Measurements from ENCODE around the gene CTU1.

CTU1 gene

DNA sequence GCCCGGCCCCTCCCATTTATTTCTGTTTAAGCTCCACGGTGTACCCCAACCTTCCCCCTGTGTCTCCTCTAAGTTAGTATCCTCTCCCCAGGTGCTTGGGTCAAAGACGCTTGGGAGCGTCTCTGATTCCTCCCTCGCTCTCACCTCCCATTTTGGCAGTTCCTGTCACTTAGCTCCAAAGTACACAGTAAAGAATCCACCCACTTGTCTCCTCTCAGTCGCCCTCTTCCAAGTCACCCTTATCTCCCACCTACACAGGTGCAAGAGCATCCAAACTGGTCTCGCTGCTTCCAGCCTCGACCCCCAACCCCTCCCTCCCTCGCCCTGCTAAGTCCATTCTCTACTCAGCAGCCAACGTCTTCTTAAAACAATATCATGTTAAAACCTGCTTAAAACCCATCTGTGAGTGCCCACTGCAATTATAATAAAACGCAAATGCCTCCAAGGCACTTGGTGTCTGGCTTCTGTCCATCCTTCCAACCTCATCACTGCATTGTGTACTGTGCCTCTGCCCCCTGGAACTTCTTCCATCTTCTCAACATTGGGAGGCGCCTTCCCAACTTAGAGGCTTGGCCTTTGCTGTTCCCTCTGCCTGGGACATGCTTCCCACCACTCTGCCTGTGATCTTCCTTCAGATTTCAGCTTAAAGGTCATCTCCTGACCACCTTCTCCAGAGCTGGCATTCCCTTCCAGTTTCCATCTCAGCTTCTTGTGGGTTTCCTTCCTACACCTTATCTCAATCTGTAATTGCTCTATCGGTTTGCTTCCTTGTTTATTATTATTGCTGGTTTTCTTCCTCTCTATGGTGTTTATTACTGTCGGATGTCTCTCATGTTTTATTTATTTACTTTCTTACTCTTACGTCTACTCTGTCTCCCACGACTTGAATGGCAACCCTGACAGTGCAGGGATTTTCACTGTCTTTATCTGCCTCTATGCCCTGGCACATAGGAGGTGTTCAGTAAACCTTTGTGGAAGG, 16.0 kb downstream of the CTU1 start (continued):
- TF ChIP-seq EGR2 (tag by site-specific recombination; IDR thresholded peaks at IDR 0.05; ENCODE audit: low read depth) (peak; percentile 90), ZNF48 (tag by site-specific recombination; IDR thresholded peaks at IDR 0.05) (no peak), ZBTB7A (tag by site-specific recombination; IDR thresholded peaks at IDR 0.05; ENCODE audit: low read depth) (no peak), ZNF785 (tag by site-specific recombination; IDR thresholded peaks at IDR 0.05) (no peak), OVOL3 (tag by site-specific recombination; IDR thresholded peaks at IDR 0.05) (0 out of 2 replicates have a peak, but pooled peaks have one; percentile 28), GLIS1 (tag by site-specific recombination; IDR thresholded peaks at IDR 0.05) (peak; percentile 60), SP7 (tag by site-specific recombination; IDR thresholded peaks at IDR 0.05) (peak; percentile 42; the same call in 1 of the 2 replicates), ZNF664 (tag by site-specific recombination; IDR thresholded peaks at IDR 0.05) (peak; percentile 28; the same call in 1 of the 2 replicates), ZFP41 (tag by site-specific recombination; IDR thresholded peaks at IDR 0.05; ENCODE audit: borderline replicate concordance) (no peak), ZBTB17 (tag by site-specific recombination; IDR thresholded peaks at IDR 0.05) (peak; percentile 35; the same call in 1 of the 2 replicates), ZSCAN16 (tag by site-specific recombination; IDR thresholded peaks at IDR 0.05) (peak; percentile 81), ZNF843 (tag by site-specific recombination; IDR thresholded peaks at IDR 0.05) (peak; percentile 72; the same call in 1 of the 2 replicates), IKZF3 (tag by site-specific recombination; IDR thresholded peaks at IDR 0.05) (peak; percentile 27; the same call in 1 of the 2 replicates), ZFHX2 (tag by site-specific recombination; conservative IDR thresholded peaks at IDR 0.05) (peak; percentile 86), ZXDB (tag by site-specific recombination; IDR thresholded peaks at IDR 0.05) (0 out of 2 replicates have a peak, but pooled peaks have one; percentile 36)
- TF ChIP-seq, protein P1, sequence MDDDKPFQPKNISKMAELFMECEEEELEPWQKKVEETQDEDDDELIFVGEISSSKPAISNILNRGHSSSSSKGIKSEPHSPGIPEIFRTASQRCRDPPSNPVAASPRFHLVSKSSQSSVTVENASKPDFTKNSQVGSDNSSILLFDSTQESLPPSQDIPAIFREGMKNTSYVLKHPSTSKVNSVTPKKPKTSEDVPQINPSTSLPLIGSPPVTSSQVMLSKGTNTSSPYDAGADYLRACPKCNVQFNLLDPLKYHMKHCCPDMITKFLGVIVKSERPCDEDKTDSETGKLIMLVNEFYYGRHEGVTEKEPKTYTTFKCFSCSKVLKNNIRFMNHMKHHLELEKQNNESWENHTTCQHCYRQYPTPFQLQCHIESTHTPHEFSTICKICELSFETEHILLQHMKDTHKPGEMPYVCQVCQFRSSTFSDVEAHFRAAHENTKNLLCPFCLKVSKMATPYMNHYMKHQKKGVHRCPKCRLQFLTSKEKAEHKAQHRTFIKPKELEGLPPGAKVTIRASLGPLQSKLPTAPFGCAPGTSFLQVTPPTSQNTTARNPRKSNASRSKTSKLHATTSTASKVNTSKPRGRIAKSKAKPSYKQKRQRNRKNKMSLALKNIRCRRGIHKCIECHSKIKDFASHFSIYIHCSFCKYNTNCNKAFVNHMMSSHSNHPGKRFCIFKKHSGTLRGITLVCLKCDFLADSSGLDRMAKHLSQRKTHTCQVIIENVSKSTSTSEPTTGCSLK (tag by site-specific recombination; IDR thresholded peaks at IDR 0.05): no peak
- TF ChIP-seq, protein P2, sequence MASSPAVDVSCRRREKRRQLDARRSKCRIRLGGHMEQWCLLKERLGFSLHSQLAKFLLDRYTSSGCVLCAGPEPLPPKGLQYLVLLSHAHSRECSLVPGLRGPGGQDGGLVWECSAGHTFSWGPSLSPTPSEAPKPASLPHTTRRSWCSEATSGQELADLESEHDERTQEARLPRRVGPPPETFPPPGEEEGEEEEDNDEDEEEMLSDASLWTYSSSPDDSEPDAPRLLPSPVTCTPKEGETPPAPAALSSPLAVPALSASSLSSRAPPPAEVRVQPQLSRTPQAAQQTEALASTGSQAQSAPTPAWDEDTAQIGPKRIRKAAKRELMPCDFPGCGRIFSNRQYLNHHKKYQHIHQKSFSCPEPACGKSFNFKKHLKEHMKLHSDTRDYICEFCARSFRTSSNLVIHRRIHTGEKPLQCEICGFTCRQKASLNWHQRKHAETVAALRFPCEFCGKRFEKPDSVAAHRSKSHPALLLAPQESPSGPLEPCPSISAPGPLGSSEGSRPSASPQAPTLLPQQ (tag by site-specific recombination; IDR thresholded peaks at IDR 0.05): no peak
- TF ChIP-seq, protein P3, sequence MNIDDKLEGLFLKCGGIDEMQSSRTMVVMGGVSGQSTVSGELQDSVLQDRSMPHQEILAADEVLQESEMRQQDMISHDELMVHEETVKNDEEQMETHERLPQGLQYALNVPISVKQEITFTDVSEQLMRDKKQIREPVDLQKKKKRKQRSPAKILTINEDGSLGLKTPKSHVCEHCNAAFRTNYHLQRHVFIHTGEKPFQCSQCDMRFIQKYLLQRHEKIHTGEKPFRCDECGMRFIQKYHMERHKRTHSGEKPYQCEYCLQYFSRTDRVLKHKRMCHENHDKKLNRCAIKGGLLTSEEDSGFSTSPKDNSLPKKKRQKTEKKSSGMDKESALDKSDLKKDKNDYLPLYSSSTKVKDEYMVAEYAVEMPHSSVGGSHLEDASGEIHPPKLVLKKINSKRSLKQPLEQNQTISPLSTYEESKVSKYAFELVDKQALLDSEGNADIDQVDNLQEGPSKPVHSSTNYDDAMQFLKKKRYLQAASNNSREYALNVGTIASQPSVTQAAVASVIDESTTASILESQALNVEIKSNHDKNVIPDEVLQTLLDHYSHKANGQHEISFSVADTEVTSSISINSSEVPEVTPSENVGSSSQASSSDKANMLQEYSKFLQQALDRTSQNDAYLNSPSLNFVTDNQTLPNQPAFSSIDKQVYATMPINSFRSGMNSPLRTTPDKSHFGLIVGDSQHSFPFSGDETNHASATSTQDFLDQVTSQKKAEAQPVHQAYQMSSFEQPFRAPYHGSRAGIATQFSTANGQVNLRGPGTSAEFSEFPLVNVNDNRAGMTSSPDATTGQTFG (tag by site-specific recombination; IDR thresholded peaks at IDR 0.05; ENCODE audit: borderline replicate concordance): 0 out of 2 replicates have a peak, but pooled peaks have one; percentile 43
- TF ChIP-seq, protein P4, sequence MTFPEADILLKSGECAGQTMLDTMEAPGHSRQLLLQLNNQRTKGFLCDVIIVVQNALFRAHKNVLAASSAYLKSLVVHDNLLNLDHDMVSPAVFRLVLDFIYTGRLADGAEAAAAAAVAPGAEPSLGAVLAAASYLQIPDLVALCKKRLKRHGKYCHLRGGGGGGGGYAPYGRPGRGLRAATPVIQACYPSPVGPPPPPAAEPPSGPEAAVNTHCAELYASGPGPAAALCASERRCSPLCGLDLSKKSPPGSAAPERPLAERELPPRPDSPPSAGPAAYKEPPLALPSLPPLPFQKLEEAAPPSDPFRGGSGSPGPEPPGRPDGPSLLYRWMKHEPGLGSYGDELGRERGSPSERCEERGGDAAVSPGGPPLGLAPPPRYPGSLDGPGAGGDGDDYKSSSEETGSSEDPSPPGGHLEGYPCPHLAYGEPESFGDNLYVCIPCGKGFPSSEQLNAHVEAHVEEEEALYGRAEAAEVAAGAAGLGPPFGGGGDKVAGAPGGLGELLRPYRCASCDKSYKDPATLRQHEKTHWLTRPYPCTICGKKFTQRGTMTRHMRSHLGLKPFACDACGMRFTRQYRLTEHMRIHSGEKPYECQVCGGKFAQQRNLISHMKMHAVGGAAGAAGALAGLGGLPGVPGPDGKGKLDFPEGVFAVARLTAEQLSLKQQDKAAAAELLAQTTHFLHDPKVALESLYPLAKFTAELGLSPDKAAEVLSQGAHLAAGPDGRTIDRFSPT (tag by site-specific recombination; IDR thresholded peaks at IDR 0.05): no peak
- TF ChIP-seq, protein P5, sequence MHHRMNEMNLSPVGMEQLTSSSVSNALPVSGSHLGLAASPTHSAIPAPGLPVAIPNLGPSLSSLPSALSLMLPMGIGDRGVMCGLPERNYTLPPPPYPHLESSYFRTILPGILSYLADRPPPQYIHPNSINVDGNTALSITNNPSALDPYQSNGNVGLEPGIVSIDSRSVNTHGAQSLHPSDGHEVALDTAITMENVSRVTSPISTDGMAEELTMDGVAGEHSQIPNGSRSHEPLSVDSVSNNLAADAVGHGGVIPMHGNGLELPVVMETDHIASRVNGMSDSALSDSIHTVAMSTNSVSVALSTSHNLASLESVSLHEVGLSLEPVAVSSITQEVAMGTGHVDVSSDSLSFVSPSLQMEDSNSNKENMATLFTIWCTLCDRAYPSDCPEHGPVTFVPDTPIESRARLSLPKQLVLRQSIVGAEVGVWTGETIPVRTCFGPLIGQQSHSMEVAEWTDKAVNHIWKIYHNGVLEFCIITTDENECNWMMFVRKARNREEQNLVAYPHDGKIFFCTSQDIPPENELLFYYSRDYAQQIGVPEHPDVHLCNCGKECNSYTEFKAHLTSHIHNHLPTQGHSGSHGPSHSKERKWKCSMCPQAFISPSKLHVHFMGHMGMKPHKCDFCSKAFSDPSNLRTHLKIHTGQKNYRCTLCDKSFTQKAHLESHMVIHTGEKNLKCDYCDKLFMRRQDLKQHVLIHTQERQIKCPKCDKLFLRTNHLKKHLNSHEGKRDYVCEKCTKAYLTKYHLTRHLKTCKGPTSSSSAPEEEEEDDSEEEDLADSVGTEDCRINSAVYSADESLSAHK (tag by site-specific recombination; IDR thresholded peaks at IDR 0.05): 0 out of 2 replicates have a peak, but pooled peaks have one; percentile 42
- TF ChIP-seq, protein P6, sequence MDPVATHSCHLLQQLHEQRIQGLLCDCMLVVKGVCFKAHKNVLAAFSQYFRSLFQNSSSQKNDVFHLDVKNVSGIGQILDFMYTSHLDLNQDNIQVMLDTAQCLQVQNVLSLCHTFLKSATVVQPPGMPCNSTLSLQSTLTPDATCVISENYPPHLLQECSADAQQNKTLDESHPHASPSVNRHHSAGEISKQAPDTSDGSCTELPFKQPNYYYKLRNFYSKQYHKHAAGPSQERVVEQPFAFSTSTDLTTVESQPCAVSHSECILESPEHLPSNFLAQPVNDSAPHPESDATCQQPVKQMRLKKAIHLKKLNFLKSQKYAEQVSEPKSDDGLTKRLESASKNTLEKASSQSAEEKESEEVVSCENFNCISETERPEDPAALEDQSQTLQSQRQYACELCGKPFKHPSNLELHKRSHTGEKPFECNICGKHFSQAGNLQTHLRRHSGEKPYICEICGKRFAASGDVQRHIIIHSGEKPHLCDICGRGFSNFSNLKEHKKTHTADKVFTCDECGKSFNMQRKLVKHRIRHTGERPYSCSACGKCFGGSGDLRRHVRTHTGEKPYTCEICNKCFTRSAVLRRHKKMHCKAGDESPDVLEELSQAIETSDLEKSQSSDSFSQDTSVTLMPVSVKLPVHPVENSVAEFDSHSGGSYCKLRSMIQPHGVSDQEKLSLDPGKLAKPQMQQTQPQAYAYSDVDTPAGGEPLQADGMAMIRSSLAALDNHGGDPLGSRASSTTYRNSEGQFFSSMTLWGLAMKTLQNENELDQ (tag by site-specific recombination; IDR thresholded peaks at IDR 0.05; ENCODE audit: low read depth): peak; percentile 96
